A549 (cell line): ENCODE results near the gene CYB5RL. TPM values are rescaled to one million over a fixed set of nuclear protein-coding genes. Genes with fewer than 3 reads are reported as not detected.

Source experiments
- ATAC-seq, 2 experiments: fragments of 200-7000 bp in 1 of 2; fragments of >200 bp in 1 of 2; cut with Nextera tagmentation in 1 of 2; cut with Tn5 transposase in 1 of 2; 3 replicates each; pipeline versions ENCODE4 v1.8.0 to v1.9.1; 2018 to 2020; ENCODE audit warnings: mild to moderate bottlenecking in 1 of 2, moderate library complexity in 1 of 2
- CTCF ChIA-PET: fragments of 300-600 bp; sonication (Branson Sonifier 250); formaldehyde crosslinking; extraction: SDS; loops from one replicate; lab custom pipeline; 2021; ENCODE audit warnings: antibody characterized with exemption, inconsistent platforms; lab: Yijun Ruan, JAX
- POLR2A ChIA-PET: fragments of 350-600 bp; formaldehyde crosslinking; extraction: SDS; loops from one replicate; lab custom pipeline; 2021; ENCODE audit warnings: antibody characterized with exemption, inconsistent platforms; lab: Yijun Ruan, JAX
- DNase-seq, 2 experiments: peaks; one replicate each; pipeline versions ENCODE4 v3.0.0 to v3.0.0-alpha.2; 2011 to 2016; ENCODE audit warnings: low read depth in 1 of 2, low spot score in 1 of 2
- FAIRE-seq: peaks from 2 replicates; lab custom pipeline; 2011; peaks lifted over from hg19 to GRCh38; lab: Jason Lieb, UNC
- H3K27ac ChIP-seq, 2 experiments: fragments of >200 bp; sonication (Bioruptor Twin); formaldehyde crosslinking; 3 replicates each; pipeline ENCODE4 v1.5.1; 2016 to 2017
- H3K4me1 ChIP-seq: fragments of >200 bp; sonication (Bioruptor Twin); formaldehyde crosslinking; 3 replicates; pipeline ENCODE4 v1.6.1; 2016
- H3K4me2 ChIP-seq: fragments of >200 bp; sonication (Bioruptor Twin); formaldehyde crosslinking; 3 replicates; pipeline ENCODE4 v1.6.1; 2016
- H3K4me3 ChIP-seq: fragments of >200 bp; sonication (Bioruptor Twin); formaldehyde crosslinking; 3 replicates; pipeline ENCODE4 v1.5.1; 2016
- H3K9me3 ChIP-seq: fragments of >200 bp; sonication (Bioruptor Twin); formaldehyde crosslinking; 3 replicates; pipeline ENCODE4 v1.6.1; 2016
- CBX8 ChIP-seq: fragments of 200-600 bp; sonication (generic); IDR thresholded peaks from 2 replicates; pipeline ENCODE4 v1.6.1; 2016
- CHD2 ChIP-seq: fragments of 150-350 bp; IDR thresholded peaks from 2 replicates; pipeline ENCODE4 v1.6.1; 2014; ENCODE audit warnings: low read length; ENCODE audit not compliant: partially characterized antibody
- CTCF ChIP-seq: fragments of >200 bp; sonication (Bioruptor Twin); formaldehyde crosslinking; IDR thresholded peaks from 3 replicates; pipeline ENCODE4 v1.5.1; 2016
- EHF ChIP-seq: fragments of 250-450 bp; sonication (Bioruptor Pico); IDR thresholded peaks from 2 replicates; pipeline ENCODE4 v1.5.0; 2020; ENCODE audit warnings: mild to moderate bottlenecking
- EHMT2 ChIP-seq: fragments of 200-600 bp; sonication (generic); IDR thresholded peaks from 2 replicates; pipeline ENCODE4 v1.6.1; 2016; ENCODE audit warnings: antibody characterized with exemption, low read depth, mild to moderate bottlenecking, moderate library complexity
- ELK1 ChIP-seq: fragments of 150-350 bp; IDR thresholded peaks from 2 replicates; pipeline ENCODE4 v1.6.1; 2014; ENCODE audit warnings: low read depth, mild to moderate bottlenecking, low read length
- EP300 ChIP-seq, 2 experiments: fragments of >200 bp; sonication (Bioruptor Twin); formaldehyde crosslinking; IDR thresholded peaks; 2 replicates in 1 of 2; 3 replicates in 1 of 2; pipeline ENCODE4 v1.6.1; 2016 to 2017
- FOSB ChIP-seq: fragments of 250-450 bp; sonication (Bioruptor Pico); IDR thresholded peaks from 2 replicates; pipeline ENCODE4 v1.5.0; 2020; ENCODE audit warnings: mild to moderate bottlenecking, moderate library complexity
- FOXS1 ChIP-seq: fragments of 250-450 bp; sonication (Bioruptor Pico); IDR thresholded peaks from 2 replicates; pipeline ENCODE4 v1.5.0; 2020; ENCODE audit warnings: mild to moderate bottlenecking, moderate library complexity
- HOXB13 ChIP-seq: fragments of 250-450 bp; sonication (Bioruptor Pico); IDR thresholded peaks from 2 replicates; pipeline ENCODE4 v1.5.0; 2020; ENCODE audit warnings: low read depth, mild to moderate bottlenecking, moderate library complexity
- JUNB ChIP-seq: fragments of >200 bp; sonication (Bioruptor Twin); formaldehyde crosslinking; IDR thresholded peaks from 2 replicates; pipeline ENCODE4 v1.6.1; 2016
- KDM5A ChIP-seq: fragments of 200-600 bp; sonication (generic); IDR thresholded peaks from 2 replicates; pipeline ENCODE4 v1.6.1; 2016; ENCODE audit warnings: antibody characterized with exemption, mild to moderate bottlenecking
- MYC ChIP-seq: IDR thresholded peaks from 2 replicates; pipeline ENCODE4 v1.6.1; 2012; ENCODE audit warnings: mild to moderate bottlenecking, inconsistent platforms, low read length, improper control_type of control experiment, borderline replicate concordance
- NPAS2 ChIP-seq: fragments of 250-450 bp; sonication (Bioruptor Pico); IDR thresholded peaks from 2 replicates; pipeline ENCODE4 v1.8.0; 2022; ENCODE audit warnings: mild to moderate bottlenecking, moderate library complexity, borderline replicate concordance
- POLR2AphosphoS2 ChIP-seq: conservative IDR thresholded peaks from 2 replicates; pipeline ENCODE4 v1.6.1; 2012; ENCODE audit warnings: low read length, improper control_type of control experiment, inconsistent platforms
- SMC3 ChIP-seq: fragments of >200 bp; sonication (Bioruptor Twin); formaldehyde crosslinking; IDR thresholded peaks from 3 replicates; pipeline ENCODE4 v1.6.1; 2018; ENCODE audit warnings: inconsistent platforms
- TFCP2L1 ChIP-seq: fragments of 250-450 bp; sonication (Bioruptor Pico); IDR thresholded peaks from 2 replicates; pipeline ENCODE4 v1.5.0; 2021; ENCODE audit warnings: mild to moderate bottlenecking
- ZNF302 ChIP-seq: fragments of 250-450 bp; sonication (Bioruptor Pico); IDR thresholded peaks from 2 replicates; pipeline ENCODE4 v1.9.0; 2021; ENCODE audit warnings: inconsistent platforms, mild to moderate bottlenecking, moderate library complexity
- WGBS: methylation state at CpG from one replicate; pipeline ENCODE4 v1.1.6; 2017; ENCODE audit errors: missing lambda C conversion rate; 5-methylcytosine and 5-hydroxymethylcytosine counted together
- polyA plus RNA-seq, 4 experiments: library from polyadenylated mRNA; depleted of rRNA in 3 of 4; stranded (reverse); fragments of >200 nt; fragmentation: RNase III in 1 of 4; extraction: RNeasy Plus Mini Kit Qiagen cat#74134 plus additional on column Dnase treatment in 1 of 4; gene quantifications; 2 replicates in 3 of 4; 3 replicates in 1 of 4; pipeline ENCODE4 v1.2.3, GENCODE V29; 2011 to 2017
- TF ChIP-seq, protein P1 (sequence below): fragments of 250-450 bp; sonication (Bioruptor Pico); IDR thresholded peaks from 2 replicates; pipeline ENCODE4 v1.5.0; 2020; ENCODE audit warnings: low read depth, mild to moderate bottlenecking, moderate library complexity
- TF ChIP-seq, protein P2 (sequence below): fragments of 250-450 bp; sonication (Bioruptor Pico); IDR thresholded peaks from 2 replicates; pipeline ENCODE4 v1.5.0; 2021; ENCODE audit warnings: mild to moderate bottlenecking, moderate library complexity, borderline replicate concordance

CYB5RL gene
- polyA plus RNA-seq, 2 of the 4 experiments (the other 2 are of a cell fraction), result 3.6 to 4.2 TPM

GRCh38 chr1:54173681-54174080 lies 26.1 kb downstream of the CYB5RL start (continued):
- no peak for TF ChIP-seq SMC3
- TF ChIP-seq NPAS2 (CRISPR knock-in tag), result no peak
- no peak for TF ChIP-seq EHMT2
- TF ChIP-seq KDM5A, result no peak

- FAIRE-seq, result no peak
- H3K9me3 ChIP-seq, result no peaks in the 10 kb centered on the region
- DNase-seq, result no peak
These were observed 26.9 kb downstream of the CYB5RL start for GRCh38 chr1:54172614-54173599.

More at GRCh38 chr1:54172614-54173599, 26.9 kb downstream of the CYB5RL start:
- ATAC-seq, result no peak
- no peak overlapping the region for H3K27ac ChIP-seq
- no peaks in the 10 kb centered on the region for H3K4me1 ChIP-seq
- POLR2A ChIA-PET, result no interaction called here
- TF ChIP-seq FOSB (no peak), ZNF302 (CRISPR knock-in tag) (no peak), EP300 (IDR thresholded peaks at IDR 0.05) (no peak), JUNB (no peak), MYC (no peak), CTCF (no peak), EHF (CRISPR knock-in tag) (no peak), CHD2 (no peak), HOXB13 (CRISPR knock-in tag) (no peak), FOXS1 (CRISPR knock-in tag) (no peak), NPAS2 (CRISPR knock-in tag) (no peak), TFCP2L1 (CRISPR knock-in tag) (no peak), CBX8 (no peak), ELK1 (no peak), POLR2AphosphoS2 (no peak)
- TF ChIP-seq, protein P1, sequence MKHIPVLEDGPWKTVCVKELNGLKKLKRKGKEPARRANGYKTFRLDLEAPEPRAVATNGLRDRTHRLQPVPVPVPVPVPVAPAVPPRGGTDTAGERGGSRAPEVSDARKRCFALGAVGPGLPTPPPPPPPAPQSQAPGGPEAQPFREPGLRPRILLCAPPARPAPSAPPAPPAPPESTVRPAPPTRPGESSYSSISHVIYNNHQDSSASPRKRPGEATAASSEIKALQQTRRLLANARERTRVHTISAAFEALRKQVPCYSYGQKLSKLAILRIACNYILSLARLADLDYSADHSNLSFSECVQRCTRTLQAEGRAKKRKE (CRISPR knock-in tag), result no peak
- TF ChIP-seq, protein P2, sequence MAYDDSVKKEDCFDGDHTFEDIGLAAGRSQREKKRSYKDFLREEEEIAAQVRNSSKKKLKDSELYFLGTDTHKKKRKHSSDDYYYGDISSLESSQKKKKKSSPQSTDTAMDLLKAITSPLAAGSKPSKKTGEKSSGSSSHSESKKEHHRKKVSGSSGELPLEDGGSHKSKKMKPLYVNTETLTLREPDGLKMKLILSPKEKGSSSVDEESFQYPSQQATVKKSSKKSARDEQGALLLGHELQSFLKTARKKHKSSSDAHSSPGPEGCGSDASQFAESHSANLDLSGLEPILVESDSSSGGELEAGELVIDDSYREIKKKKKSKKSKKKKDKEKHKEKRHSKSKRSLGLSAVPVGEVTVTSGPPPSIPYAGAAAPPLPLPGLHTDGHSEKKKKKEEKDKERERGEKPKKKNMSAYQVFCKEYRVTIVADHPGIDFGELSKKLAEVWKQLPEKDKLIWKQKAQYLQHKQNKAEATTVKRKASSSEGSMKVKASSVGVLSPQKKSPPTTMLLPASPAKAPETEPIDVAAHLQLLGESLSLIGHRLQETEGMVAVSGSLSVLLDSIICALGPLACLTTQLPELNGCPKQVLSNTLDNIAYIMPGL (CRISPR knock-in tag), result no peak
- H3K4me3 ChIP-seq, result no peak overlapping the region
- H3K4me2 ChIP-seq, result no peak overlapping the region
- CTCF ChIA-PET, result interaction anchor here (0.8 to 1.2 kb wide), 2 partner anchors 10 to 38 kb away, joined by 3 to 5 read pairs; no protein-coding TSS in a partner anchor
- WGBS, result 84% methylated on average over 9 of the region's 10 CpGs
